Peyer's patch (tissue), 4 donors: ENCODE measurements around the gene LYSMD4.
A peak's percentile ranks its signal among the peaks of the same experiment; 100 is the strongest.

Source experiments
- POLR2A ChIP-seq, 2 donors: fragments of 450-650 bp; IDR thresholded peaks; one replicate each; pipeline ENCODE4 v1.5.1; 2017; ENCODE audit warnings: antibody characterized with exemption in 2 of 2, mild to moderate bottlenecking in 2 of 2, moderate library complexity in 2 of 2
- TF ChIP-seq, protein P1 (sequence below), 6 experiments: fragments of 450-650 bp in 4 of 6; fragments of 200-600 bp in 2 of 6; sonication (generic) in 1 of 6; IDR thresholded peaks; one replicate each; pipeline ENCODE4 v1.5.1; 2017 to 2019; ENCODE audit warnings: antibody characterized with exemption in 6 of 6, mild to moderate bottlenecking in 3 of 6, moderate library complexity in 1 of 6

GRCh38 chr15:99704444-99704838 is 28.8 kb downstream of the LYSMD4 start:
- TF ChIP-seq, protein P1, sequence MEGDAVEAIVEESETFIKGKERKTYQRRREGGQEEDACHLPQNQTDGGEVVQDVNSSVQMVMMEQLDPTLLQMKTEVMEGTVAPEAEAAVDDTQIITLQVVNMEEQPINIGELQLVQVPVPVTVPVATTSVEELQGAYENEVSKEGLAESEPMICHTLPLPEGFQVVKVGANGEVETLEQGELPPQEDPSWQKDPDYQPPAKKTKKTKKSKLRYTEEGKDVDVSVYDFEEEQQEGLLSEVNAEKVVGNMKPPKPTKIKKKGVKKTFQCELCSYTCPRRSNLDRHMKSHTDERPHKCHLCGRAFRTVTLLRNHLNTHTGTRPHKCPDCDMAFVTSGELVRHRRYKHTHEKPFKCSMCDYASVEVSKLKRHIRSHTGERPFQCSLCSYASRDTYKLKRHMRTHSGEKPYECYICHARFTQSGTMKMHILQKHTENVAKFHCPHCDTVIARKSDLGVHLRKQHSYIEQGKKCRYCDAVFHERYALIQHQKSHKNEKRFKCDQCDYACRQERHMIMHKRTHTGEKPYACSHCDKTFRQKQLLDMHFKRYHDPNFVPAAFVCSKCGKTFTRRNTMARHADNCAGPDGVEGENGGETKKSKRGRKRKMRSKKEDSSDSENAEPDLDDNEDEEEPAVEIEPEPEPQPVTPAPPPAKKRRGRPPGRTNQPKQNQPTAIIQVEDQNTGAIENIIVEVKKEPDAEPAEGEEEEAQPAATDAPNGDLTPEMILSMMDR (IDR thresholded peaks at IDR 0.05): peak; percentile 75 to 93 (median 86)
- no peak for TF ChIP-seq POLR2A (IDR thresholded peaks at IDR 0.05)
